Stomach (tissue), 4 donors: ENCODE measurements around the gene COL25A1.

Experiments
- EP300 ChIP-seq: sonication (generic); formaldehyde crosslinking; IDR thresholded peaks from one replicate; pipeline ENCODE4 v1.6.1; 2017; ENCODE audit warnings: antibody characterized with exemption
- POLR2A ChIP-seq, 4 donors: fragments of 450-650 bp; IDR thresholded peaks; one replicate each; pipeline ENCODE4 v1.6.1; 2016; ENCODE audit warnings: antibody characterized with exemption in 4 of 4, control low read depth in 2 of 4, mild to moderate bottlenecking in 1 of 4, moderate library complexity in 1 of 4
- POLR2AphosphoS5 ChIP-seq, 3 donors: sonication (generic); formaldehyde crosslinking; IDR thresholded peaks; one replicate each; pipeline ENCODE4 v1.6.1; 2016; ENCODE audit warnings: antibody characterized with exemption in 3 of 3
- TF ChIP-seq, protein P1 (sequence below), 7 experiments: fragments of 450-650 bp in 4 of 7; fragments of 200-600 bp in 3 of 7; sonication (generic) in 3 of 7; IDR thresholded peaks; one replicate each; pipeline ENCODE4 v1.5.1; 2016 to 2019; ENCODE audit warnings: antibody characterized with exemption in 7 of 7, control low read depth in 2 of 7, mild to moderate bottlenecking in 1 of 7

DNA sequence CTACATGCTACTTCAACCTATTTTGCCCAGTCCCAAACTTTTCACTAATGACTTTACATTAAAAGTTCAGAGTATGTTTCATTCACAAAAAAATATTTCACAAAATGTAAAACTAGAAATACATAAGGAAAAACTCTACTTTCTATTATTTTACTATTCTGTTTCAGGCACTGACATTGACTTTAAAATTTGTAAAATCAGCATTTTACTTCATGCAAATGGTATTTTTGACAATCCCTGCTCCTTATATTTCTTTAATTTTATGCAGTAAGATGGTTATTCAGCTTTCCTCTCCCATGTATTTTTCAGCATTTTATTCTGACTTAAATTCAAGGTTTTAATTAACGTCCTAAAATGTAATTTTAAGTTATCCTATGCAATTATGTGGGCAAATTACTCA, 178.5 kb downstream of the COL25A1 start:
- TF ChIP-seq POLR2A (IDR thresholded peaks at IDR 0.05) (no peak), EP300 (no peak), POLR2AphosphoS5 (IDR thresholded peaks at IDR 0.05) (no peak)
- TF ChIP-seq, protein P1, sequence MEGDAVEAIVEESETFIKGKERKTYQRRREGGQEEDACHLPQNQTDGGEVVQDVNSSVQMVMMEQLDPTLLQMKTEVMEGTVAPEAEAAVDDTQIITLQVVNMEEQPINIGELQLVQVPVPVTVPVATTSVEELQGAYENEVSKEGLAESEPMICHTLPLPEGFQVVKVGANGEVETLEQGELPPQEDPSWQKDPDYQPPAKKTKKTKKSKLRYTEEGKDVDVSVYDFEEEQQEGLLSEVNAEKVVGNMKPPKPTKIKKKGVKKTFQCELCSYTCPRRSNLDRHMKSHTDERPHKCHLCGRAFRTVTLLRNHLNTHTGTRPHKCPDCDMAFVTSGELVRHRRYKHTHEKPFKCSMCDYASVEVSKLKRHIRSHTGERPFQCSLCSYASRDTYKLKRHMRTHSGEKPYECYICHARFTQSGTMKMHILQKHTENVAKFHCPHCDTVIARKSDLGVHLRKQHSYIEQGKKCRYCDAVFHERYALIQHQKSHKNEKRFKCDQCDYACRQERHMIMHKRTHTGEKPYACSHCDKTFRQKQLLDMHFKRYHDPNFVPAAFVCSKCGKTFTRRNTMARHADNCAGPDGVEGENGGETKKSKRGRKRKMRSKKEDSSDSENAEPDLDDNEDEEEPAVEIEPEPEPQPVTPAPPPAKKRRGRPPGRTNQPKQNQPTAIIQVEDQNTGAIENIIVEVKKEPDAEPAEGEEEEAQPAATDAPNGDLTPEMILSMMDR (IDR thresholded peaks at IDR 0.05) = no peak
